Embryonic facial prominence (tissue), 1 donor: ENCODE data around the gene PAPOLG.
"Not testable (repeated sequence)": the region's sequence is repeated elsewhere in the genome, so short reads cannot be mapped to it uniquely, and the experiment has no call there.

Experiments
- DNase-seq: peaks from one replicate; pipeline ENCODE4 v3.0.0-alpha.2; 2016; ENCODE audit errors: extremely low spot score

The PAPOLG gene

DNA sequence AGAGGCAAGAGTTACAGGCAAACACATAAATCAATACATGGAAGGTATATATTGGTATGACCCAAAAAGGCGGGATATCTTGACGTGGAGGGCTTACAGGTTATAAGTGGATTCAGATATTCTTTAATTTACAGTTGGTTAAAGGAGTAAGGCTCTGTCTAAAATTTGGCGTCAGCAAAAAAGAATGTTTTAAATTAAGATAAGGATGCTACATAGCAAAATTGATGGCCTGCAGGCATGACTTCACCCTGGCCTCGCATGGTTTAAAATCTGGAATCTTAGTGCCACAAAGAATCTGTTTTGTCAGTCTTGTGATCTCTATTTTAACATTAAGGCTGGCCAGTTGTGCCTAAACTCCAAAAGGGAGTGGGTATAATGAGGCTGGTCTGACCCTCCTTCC, 66.9 kb downstream of the PAPOLG start:
- no peak for DNase-seq

DNA sequence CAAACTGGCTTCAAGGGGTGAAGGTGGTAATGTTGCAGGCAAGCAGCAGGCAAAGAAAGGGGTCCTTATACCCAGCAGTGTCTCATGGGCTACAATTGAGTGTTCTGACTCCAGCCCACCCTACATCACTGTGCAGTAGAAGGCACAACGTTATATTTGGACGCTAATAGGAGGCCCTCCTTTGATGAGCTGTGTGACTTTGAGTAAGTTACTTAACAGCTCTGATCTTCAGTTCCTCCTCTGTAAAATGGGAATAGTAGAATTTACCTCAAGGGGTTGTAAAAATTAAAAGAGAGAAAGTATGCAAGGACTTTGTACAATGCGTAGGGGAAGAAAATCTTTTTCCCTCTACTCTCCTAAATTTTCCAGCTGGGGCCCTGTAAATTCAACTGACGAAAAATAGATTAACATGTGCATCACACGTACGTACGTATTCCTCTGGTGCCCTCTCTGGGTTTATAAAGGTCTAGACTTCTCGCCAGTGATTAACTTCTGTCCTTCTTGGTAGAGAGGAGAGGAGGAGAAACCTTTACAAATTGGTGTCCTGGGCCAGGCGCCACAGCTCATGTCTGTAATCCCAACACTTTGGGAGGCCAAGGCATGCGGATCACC, 67.7 kb downstream of the PAPOLG start:
- no peak for DNase-seq

DNA sequence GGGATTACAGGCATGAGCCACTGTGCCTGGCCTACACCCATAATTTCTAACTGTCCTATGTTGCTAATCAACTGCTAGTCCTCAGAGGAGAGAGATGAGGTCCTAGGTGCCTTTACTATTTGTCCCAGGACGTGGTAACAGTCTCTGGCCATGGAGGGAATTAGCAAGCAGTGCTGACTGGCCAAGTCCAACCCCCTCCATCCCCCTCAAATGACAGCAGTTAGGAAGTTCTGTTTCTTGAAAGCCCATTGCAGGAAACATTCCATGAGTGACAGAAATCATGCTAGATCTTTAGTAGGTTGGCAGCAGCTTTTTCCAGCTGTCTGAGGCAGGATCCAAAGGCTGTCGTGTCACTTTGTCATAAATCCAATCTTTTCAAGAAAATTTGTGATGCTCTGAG, 69.6 kb downstream of the PAPOLG start:
- no peak for DNase-seq

DNA sequence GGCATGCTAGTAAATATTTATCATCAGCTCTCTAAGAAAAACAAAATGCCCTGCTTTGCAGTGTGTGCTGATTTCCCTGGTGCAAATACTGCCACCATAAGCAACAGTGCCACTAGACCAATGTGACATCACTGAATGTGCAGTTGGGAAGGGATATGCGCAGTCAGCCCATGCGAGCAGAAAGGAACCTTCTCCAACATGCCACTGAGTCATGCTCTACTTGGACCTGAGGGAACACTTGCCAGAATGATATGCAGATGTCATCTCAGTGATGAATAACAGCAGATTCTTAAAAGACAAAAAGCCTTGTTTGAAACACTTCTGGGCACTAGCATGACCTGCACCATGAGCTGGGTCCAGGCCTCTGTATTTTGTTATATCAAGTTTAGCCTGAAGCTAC, 70.0 kb downstream of the PAPOLG start:
- DNase-seq = no peak

DNA sequence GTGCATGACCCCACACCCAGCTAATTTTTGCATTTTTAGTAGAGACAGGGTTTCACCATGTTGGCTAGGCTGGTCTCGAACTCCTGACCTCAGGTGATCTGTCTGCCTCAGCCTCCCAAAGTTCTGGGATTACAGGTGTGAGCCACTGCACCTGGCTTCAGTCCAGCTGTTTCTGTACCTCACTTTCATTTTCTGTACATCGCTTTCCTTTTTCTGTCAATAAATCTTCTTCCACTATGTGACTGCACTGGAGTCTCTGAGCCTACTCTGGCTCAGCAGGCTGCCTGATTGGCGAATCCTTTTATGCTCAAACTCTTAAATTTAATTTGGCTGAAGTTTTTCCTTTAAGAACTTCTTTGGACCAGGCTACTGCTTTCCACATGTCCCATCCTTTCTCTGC, 70.8 kb downstream of the PAPOLG start:
- DNase-seq = not testable (repeated sequence)

DNA sequence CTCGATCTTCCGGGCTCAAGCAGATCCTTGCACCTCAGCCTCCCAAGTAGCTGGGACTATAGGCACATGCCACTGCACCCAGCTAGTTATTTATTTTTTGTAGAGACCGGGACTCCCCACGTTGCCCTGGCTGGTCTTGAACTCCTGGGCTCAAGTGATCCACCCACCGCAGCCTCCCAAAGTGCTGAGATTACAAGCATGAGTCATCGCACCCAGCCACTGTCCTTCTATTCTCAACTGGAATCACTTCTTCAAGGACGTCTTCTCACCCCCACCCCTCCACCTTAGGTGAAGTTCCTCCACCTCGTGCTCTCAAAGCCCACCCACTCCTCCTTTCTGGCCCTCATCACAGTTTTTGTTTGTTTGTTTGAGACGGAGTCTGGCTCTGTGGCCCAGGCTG, 71.3 kb downstream of the PAPOLG start:
- no peak for DNase-seq

DNA sequence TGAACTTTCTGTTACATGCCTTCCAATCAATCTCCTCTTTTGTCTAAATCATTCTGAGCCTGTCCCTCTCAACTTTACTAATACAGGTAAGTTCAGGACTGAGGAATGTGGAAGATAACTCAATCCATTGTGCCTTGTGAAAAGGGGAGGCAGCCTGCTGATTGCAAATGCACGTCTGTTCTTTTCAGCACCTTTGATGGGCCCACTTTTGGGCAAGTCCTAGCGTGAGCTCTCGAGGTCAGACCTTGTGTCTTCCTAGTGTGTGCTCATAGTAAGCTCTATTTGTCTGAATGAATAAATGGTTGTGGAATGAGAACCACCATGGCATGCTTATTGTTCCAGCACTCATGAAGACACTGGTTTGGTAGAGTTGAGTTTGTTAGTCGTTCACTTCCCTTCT, 74.9 kb downstream of the PAPOLG start:
- no peak for DNase-seq

DNA sequence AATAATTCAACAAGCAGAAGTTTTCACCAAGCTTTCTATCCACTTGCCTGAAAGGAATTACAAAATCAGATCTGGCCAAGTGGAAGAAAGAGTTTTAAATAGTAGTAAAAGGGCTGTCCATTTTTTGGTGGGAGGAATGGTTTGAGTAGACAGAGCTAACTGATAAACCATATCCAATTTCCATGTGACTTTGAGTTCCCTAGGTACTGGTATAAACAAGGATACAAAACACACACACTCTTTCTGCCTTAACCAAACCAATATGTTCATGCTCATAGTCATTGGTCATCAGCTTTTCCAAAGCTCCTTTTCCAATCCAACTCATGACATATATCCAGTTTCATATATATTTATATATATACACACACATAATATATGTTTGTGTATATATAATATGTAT, 75.9 kb downstream of the PAPOLG start:
- DNase-seq = no peak

DNA sequence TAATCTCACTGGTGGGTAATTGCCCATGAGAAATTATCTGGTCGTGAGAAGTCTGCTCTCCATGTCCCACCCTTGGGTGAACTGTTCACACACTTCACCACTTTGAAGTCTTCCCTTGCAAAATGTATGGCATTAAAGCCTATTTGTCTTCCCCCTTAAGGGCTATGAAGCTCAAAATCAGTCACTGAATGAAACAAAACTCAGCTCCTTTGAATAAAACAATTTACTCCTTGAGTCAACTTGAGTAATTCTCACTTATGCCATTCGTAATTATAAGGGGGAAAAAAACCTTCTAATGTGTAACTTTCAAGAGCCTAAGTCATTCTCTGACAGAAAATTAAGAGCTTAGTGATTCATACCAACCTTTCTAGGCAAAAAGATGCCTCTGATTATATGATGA, 76.6 kb downstream of the PAPOLG start:
- no peak for DNase-seq

DNA sequence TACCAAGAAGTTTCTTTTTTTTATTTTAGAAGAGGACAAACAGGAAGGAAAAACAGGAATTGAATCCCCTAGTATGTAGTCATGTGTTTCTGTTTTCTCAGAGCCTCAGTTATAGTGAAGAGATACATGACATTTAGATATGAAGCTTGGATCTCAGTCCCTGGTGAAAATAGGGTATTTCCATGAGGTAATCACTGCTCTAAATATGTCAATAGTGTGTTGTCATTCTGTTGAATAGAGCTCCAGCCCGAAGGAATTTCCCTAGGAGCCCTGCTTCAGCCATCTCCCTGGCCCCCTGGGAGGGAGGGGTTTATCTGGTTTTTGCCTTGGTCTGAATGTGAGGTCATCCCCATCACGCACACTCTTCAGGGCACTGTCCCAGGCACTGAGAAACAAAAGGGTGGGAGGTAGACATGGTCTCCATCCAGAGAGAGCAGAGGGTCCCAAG, 78.2 kb downstream of the PAPOLG start:
- no peak for DNase-seq

DNA sequence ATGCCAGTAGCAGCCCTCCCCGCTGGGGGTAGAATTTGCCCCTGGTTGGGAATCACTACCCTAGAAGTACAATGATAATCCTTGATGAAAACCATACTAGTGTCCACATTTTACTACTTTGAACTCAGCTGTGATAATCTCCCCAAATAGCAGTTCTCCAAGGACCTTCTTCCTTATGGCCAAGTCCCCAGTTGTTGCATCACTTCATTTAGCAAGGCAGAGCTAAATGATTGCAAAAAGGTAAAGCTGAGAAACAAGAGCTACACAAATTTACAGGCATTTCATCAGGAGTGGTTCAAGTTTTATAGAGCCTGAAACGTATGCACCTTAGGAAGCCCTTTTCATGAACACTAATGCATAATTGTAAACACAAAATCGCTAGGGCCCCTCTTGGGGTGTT, 80.4 kb downstream of the PAPOLG start:
- no peak for DNase-seq

DNA sequence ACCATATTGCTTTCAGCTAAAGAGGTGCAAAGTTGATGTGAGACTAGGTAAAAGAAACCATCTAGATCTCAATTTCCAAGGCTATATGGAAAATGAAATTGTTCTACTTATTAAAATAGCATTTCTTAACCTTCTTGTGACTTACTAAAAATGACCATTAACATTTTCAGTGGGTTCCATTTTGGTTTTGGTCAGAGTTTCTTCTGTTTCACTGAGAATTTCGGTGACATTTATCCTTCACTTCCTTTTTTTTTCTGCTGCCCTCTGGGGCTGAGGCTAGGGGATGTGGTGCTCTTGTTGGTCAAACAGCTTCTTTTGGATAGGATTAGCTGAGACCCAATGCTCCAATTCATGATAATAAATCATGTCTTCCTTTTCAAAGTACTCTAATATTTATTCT, 81.1 kb downstream of the PAPOLG start:
- no peak for DNase-seq

DNA sequence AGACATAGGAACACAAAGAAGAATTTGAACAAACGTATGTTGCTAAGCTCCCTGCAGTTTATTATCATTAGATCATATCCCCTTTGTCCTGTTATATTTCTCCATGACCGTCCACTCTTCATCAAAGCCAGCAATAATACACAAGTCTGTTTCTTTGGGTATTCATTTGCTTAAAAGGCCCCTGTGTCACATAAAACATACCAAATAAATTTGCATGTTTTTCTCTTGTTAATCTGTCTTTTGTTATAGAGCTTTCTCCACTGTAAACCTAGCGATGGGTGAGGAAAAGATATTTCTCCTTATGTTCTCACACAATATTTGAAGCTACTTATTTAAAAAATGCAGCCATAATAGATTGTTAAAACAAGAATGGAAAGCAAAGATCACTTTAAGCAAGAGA, 82.4 kb downstream of the PAPOLG start:
- DNase-seq = no peak

DNA sequence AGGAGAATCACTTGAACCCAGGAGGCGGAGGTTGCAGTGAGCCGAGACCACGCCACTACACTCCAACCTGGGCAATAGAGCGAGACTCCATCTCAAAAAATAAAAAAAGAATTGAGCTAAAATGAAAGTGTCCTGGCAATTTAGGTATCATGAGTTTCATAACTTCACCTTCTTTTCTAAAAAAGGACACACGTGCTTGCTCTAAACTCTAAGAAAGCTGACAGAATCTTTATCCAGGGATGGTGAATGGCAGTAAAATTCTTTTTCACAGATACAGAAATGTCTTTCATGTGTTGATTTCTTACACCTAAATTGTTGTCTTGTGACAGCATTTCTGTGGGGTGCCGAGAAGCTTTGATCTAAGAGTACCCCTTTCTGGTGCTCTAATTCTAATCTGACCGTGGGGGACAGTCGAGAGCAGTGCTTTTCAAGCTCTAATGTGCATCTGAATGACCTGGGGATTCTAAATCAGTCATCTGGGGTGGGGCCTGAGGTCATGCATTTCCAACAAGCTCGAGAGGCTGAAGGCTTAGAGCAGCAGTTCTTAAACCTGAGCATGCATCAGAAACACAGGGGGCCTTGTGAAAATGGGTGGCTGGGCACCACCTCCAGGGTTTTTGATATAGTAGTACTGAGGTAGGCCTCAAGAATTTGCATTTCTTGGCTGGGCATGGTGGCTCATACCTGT, 83.2 kb downstream of the PAPOLG start:
- DNase-seq = no peak

DNA sequence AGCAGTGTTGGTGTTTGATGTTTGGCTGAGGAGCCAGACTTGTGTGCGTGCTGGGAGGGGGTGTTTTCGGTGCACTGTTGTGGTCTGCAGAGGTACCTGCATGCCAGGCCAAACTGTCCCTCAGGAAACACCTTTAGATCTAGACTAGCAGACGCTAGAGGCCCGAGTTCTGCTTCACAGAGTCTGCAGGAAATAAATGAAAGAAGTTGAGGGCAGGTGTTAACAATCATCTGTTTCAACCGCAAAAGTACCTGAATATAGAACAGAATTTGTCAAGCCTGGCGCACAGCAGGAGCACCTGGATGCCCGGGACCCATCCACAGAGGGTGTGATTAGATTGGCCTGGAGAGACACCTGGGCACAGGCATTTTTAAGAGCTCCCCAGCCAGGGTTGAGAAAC, 84.8 kb downstream of the PAPOLG start:
- DNase-seq = no peak

DNA sequence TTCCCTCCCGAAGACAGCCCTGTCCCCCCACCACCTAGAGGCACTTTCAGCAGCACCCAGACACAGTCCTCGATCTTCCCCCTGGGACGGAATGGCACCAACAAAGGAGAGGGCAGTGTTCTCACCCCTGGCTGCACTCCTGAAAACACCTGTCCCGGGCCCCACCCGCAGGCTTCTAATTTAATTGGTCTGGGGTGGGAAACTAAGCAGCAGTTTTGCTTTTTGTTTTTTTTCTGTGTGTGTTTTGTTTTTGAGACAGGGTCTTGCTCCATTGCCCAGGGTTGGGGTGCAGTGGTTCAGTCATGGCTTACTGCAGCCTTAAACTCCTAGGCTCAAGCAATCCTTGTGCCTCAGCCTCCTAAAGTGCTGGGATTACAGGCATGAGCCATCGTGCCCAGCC, 86.9 kb downstream of the PAPOLG start:
- no peak for DNase-seq

DNA sequence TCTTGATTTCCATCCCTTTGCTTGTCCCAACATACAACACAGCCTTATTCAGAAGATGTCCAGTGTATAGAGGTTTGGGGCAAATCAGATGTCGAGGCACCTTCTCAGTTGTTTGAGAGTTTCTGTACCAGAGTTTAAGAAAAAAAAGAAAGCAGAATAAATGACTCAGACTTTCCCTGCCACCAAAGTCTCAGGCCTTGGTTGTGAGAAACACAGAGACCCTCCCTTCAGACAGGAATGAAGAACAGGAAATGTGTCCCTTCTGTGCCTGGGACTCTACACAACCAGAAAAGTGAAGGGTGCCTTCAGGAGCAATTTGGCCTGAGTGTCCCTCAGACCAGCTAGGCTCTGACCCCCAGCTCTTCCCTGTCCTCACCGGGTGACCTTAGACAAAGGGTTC, 88.0 kb downstream of the PAPOLG start:
- DNase-seq = no peak

DNA sequence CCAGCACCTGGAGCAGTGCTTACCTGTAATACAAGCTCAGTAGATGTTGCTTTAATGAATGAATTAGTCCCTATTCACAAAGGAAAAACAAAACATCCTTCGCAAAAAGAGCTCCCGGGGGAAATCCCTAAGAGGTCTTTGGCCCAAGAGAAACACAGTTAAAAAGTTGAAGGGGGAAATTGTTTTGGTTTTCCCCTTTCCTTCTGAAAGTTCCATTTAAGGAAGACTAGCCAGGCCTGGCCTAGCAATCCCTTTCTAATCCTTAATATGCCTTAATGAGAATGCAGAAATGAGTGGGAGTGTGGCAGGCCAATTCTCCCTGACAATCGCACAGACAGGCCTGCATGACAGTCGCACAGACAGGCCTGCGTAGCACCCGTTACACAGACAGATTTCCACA, 91.8 kb downstream of the PAPOLG start:
- no peak for DNase-seq
